ENCODE data around the gene TRIM65. TPM values are rescaled to one million over a fixed set of nuclear protein-coding genes. Genes with fewer than 3 reads are reported as not detected.

TRIM65 gene
- total RNA-seq, 2 donors from 2014 or later = 27.4 to 35.3 TPM

DNA sequence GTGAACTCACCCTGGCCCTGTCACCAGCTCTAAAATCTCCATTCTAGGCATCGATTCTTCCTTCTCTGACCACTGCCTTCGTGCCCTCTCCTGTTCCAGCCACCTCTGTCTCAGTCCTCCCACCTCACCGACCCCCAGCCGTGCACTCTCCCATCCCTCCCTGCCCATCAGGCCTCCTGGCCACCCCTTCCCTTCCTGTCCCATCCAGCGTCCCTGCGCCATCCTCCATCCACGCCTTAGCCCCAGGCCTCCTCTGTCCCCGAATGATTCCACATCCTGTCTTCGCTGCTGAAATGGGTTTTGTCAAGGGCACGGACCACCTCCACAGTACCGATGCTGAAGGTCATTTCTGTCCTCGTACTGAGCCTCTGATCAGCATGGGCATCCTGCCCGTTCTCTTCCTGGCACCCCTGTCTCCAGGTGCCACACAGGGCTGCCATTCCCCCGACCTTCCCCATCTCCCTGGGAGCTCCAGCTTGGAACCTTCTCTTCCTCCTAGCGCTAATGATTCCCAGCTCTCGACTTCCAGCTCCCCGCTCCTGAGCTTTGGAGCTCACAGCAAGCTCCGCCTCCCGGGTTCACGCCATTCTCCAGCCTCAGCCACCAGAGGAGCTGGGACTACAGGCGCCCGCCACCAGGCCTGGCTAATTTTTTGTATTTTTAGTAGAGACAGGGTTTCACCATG is 2.6 kb downstream of the TRIM65 start:
- peaks cover 27% of the 10 kb centered on the region for H3K36me3 ChIP-seq (ENCODE audit: control insufficient read depth, insufficient read depth, low read length)
- H3K4me3 Mint-ChIP-seq = no peak overlapping the region
- H3K4me3 ChIP-seq (ENCODE audit: low read length) = no peak overlapping the region
- H3K27me3 Mint-ChIP-seq (ENCODE audit: insufficient read depth) = no peaks in the 10 kb centered on the region
- H3K9me3 Mint-ChIP-seq = no peaks in the 10 kb centered on the region
- TF ChIP-seq, protein P1, sequence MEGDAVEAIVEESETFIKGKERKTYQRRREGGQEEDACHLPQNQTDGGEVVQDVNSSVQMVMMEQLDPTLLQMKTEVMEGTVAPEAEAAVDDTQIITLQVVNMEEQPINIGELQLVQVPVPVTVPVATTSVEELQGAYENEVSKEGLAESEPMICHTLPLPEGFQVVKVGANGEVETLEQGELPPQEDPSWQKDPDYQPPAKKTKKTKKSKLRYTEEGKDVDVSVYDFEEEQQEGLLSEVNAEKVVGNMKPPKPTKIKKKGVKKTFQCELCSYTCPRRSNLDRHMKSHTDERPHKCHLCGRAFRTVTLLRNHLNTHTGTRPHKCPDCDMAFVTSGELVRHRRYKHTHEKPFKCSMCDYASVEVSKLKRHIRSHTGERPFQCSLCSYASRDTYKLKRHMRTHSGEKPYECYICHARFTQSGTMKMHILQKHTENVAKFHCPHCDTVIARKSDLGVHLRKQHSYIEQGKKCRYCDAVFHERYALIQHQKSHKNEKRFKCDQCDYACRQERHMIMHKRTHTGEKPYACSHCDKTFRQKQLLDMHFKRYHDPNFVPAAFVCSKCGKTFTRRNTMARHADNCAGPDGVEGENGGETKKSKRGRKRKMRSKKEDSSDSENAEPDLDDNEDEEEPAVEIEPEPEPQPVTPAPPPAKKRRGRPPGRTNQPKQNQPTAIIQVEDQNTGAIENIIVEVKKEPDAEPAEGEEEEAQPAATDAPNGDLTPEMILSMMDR (conservative IDR thresholded peaks at IDR 0.05) = no peak
- WGBS, 2 experiments (ENCODE audit: insufficient coverage in 1 of 2, insufficient read length in 1 of 2) = 84 to 90% methylated on average over 13 to 22 of the region's 22 CpGs
- H3K9me3 ChIP-seq (ENCODE audit: control insufficient read depth, low read length) = no peaks in the 10 kb centered on the region
- peaks cover 24% of the 10 kb centered on the region for H3K4me1 Mint-ChIP-seq
- DNase-seq = peak; percentile 83
- H3K36me3 Mint-ChIP-seq (ENCODE audit: low read depth) = peaks cover 25% of the 10 kb centered on the region
- peaks cover 12% of the 10 kb centered on the region for H3K4me1 ChIP-seq (ENCODE audit: control insufficient read depth, insufficient read depth, low read length)
- H3K27ac ChIP-seq (ENCODE audit: low read depth, low read length) = no peak overlapping the region
- no peak overlapping the region for H3K9ac ChIP-seq (ENCODE audit: extremely low read depth, low read length, poor library complexity, severe bottlenecking)
- H3K27ac Mint-ChIP-seq = peak overlapping the region; percentile 65
- no peaks in the 10 kb centered on the region for H3K27me3 ChIP-seq (ENCODE audit: control insufficient read depth, insufficient read depth, low read length, poor library complexity, severe bottlenecking)

GRCh38 chr17:75893305-75894048 is 3.3 kb downstream of the TRIM65 start:
- Histone ChIP-seq H3K9ac (ENCODE audit: extremely low read depth, low read length, poor library complexity, severe bottlenecking) (no peak overlapping the region), H3K4me3 (ENCODE audit: low read length) (no peak overlapping the region), H3K27me3 (ENCODE audit: control insufficient read depth, insufficient read depth, low read length, poor library complexity, severe bottlenecking) (no peaks in the 10 kb centered on the region), H3K27ac (ENCODE audit: low read depth, low read length) (no peak overlapping the region), H3K4me1 (ENCODE audit: control insufficient read depth, insufficient read depth, low read length) (peaks cover 12% of the 10 kb centered on the region), H3K9me3 (ENCODE audit: control insufficient read depth, low read length) (no peaks in the 10 kb centered on the region), H3K36me3 (ENCODE audit: control insufficient read depth, insufficient read depth, low read length) (peaks cover 22% of the 10 kb centered on the region)
- no peak for DNase-seq
- no peak overlapping the region for H3K27ac Mint-ChIP-seq
- H3K4me1 Mint-ChIP-seq = peaks cover 24% of the 10 kb centered on the region
- H3K4me3 Mint-ChIP-seq = no peak overlapping the region
- 93 to 96% methylated on average over 14 to 18 of the region's 18 CpGs for WGBS, 2 experiments (ENCODE audit: insufficient coverage in 1 of 2, insufficient read length in 1 of 2)
- H3K9me3 Mint-ChIP-seq = no peaks in the 10 kb centered on the region
- TF ChIP-seq, protein P1 (conservative IDR thresholded peaks at IDR 0.05) = no peak
- no peaks in the 10 kb centered on the region for H3K27me3 Mint-ChIP-seq (ENCODE audit: insufficient read depth)
- peaks cover 20% of the 10 kb centered on the region for H3K36me3 Mint-ChIP-seq (ENCODE audit: low read depth)

DNA sequence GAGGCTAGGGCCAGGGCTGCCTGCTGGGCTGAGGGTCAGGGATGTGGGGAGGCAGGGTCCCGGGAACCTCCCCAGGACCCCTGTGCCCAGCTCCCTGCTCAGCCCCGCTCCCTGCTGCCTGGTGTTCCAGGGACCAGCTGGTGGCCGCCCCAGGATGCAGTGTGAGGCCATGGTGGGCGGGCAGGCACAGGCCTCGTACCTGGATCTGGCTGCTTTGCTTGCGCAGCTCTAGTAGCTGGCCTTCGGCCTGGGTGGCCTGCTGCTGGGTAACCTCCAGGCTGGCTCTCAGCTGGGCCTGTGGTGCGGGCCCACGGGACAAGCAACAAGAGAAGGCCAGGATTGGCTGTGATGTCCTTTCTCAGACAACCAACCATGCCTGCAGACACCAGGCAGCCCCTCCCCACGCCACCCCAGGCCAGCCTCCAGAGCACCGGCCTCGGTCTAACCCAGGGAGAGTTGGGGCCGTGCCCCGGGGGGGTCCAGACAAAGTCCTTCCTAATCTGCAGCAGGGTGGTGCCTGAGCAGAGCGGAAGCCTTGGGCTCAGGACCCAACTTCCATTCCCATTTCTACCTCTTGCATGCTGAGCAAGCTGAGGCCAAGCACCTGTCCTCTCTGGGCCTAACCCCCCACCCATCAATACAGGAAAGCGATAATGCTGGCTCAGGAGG is 4.1 kb downstream of the TRIM65 start:
- Mint-ChIP-seq H3K4me3 (no peak overlapping the region), H3K4me1 (peaks cover 22% of the 10 kb centered on the region), H3K36me3 (ENCODE audit: low read depth) (peaks cover 19% of the 10 kb centered on the region), H3K27me3 (ENCODE audit: insufficient read depth) (no peaks in the 10 kb centered on the region), H3K9me3 (no peaks in the 10 kb centered on the region), H3K27ac (no peak overlapping the region)
- H3K27ac ChIP-seq (ENCODE audit: low read depth, low read length) = no peak overlapping the region
- H3K9me3 ChIP-seq (ENCODE audit: control insufficient read depth, low read length) = no peaks in the 10 kb centered on the region
- 84 to 89% methylated on average over 10 to 16 of the region's 16 CpGs for WGBS, 2 experiments (ENCODE audit: insufficient coverage in 1 of 2, insufficient read length in 1 of 2)
- peaks cover 18% of the 10 kb centered on the region for H3K36me3 ChIP-seq (ENCODE audit: control insufficient read depth, insufficient read depth, low read length)
- TF ChIP-seq, protein P1 (conservative IDR thresholded peaks at IDR 0.05) = no peak
- H3K27me3 ChIP-seq (ENCODE audit: control insufficient read depth, insufficient read depth, low read length, poor library complexity, severe bottlenecking) = no peaks in the 10 kb centered on the region
- no peak for DNase-seq
- H3K9ac ChIP-seq (ENCODE audit: extremely low read depth, low read length, poor library complexity, severe bottlenecking) = no peak overlapping the region
- peaks cover 12% of the 10 kb centered on the region for H3K4me1 ChIP-seq (ENCODE audit: control insufficient read depth, insufficient read depth, low read length)
- H3K4me3 ChIP-seq (ENCODE audit: low read length) = no peak overlapping the region
